PC-3 (cell line): ENCODE results near the gene SIVA1. TPM values are rescaled to one million over a fixed set of nuclear protein-coding genes. Genes with fewer than 3 reads are reported as not detected.

Experiments
- ATAC-seq: fragments of 200-7000 bp; cut with Tn5 transposase; 2 replicates; pipeline ENCODE4 v1.9.1; 2020; ENCODE audit warnings: mild to moderate bottlenecking, moderate library complexity
- Bru-seq: library from RNA; stranded (reverse); fragments of 400-500 nt; gene quantifications from one replicate; lab custom pipeline; 2021; lab: Mats Ljungman, UMichigan
- BruChase-seq, 2 experiments: library from RNA; stranded (reverse); fragments of 400-500 nt; gene quantifications; one replicate each; lab custom pipeline; 2021; lab: Mats Ljungman, UMichigan
- BruUV-seq: library from RNA; stranded (reverse); fragments of 400-500 nt; replicated peaks from 2 replicates; lab custom pipeline; 2021; lab: Mats Ljungman, UMichigan
- CTCF ChIA-PET: fragments of 300-600 bp; sonication (Branson Sonifier 250); formaldehyde crosslinking; loops from one replicate; lab custom pipeline; 2022; ENCODE audit warnings: antibody characterized with exemption; lab: Charles Lee
- POLR2A ChIA-PET: fragments of 300-600 bp; sonication (Branson Sonifier 250); formaldehyde crosslinking; loops from one replicate; lab custom pipeline; 2022; ENCODE audit warnings: antibody characterized with exemption; ENCODE audit not compliant: unreplicated experiment; lab: Charles Lee
- DNase-seq: peaks from one replicate; pipeline ENCODE4 v3.0.0-alpha.2; 2015
- H2AFZ ChIP-seq: fragments of 300-600 bp; sonication (generic); 2 replicates; pipeline ENCODE4 v1.6.0; 2016; ENCODE audit warnings: antibody characterized with exemption, low read length
- H3F3A ChIP-seq: fragments of 300-600 bp; sonication (generic); one replicate; pipeline ENCODE4 v1.6.0; 2017; ENCODE audit warnings: antibody characterized with exemption, low read length, control low read depth, mild to moderate bottlenecking; ENCODE audit not compliant: unreplicated experiment
- H3K27ac ChIP-seq: fragments of 300-600 bp; sonication (generic); 2 replicates; pipeline ENCODE4 v1.5.1; 2016; ENCODE audit warnings: mild to moderate bottlenecking, low read length
- H3K27me3 ChIP-seq: fragments of 300-600 bp; sonication (generic); 2 replicates; pipeline ENCODE4 v1.6.1; 2016; ENCODE audit warnings: low read length, mixed read lengths
- H3K36me3 ChIP-seq: fragments of 300-600 bp; sonication (generic); 2 replicates; pipeline ENCODE4 v1.6.1; 2016; ENCODE audit warnings: low read depth, mixed run types, low read length, mixed read lengths
- H3K4me1 ChIP-seq: fragments of 300-600 bp; sonication (generic); 2 replicates; pipeline ENCODE4 v1.5.1; 2016; ENCODE audit warnings: low read length; ENCODE audit not compliant: insufficient read depth
- H3K4me2 ChIP-seq: fragments of 300-600 bp; sonication (generic); 2 replicates; pipeline ENCODE4 v1.6.0; 2016; ENCODE audit warnings: low read length
- H3K4me3 ChIP-seq: fragments of 300-600 bp; sonication (generic); 2 replicates; pipeline ENCODE4 v1.5.1; 2016; ENCODE audit warnings: mild to moderate bottlenecking, low read length, mixed read lengths
- H3K79me2 ChIP-seq: fragments of 300-600 bp; sonication (generic); 2 replicates; pipeline ENCODE4 v1.6.1; 2017; ENCODE audit warnings: low read length, mixed read lengths
- H3K9ac ChIP-seq: fragments of 300-600 bp; sonication (generic); 2 replicates; pipeline ENCODE4 v1.6.0; 2016; ENCODE audit warnings: mild to moderate bottlenecking, low read length
- H3K9me2 ChIP-seq: fragments of 300-600 bp; sonication (generic); replicated peaks from 2 replicates; pipeline ENCODE4 v1.6.1; 2016; ENCODE audit warnings: mixed run types, low read length, mixed read lengths
- H3K9me3 ChIP-seq: fragments of 300-600 bp; sonication (generic); 2 replicates; pipeline ENCODE4 v1.6.1; 2016; ENCODE audit warnings: low read length, mixed read lengths
- H4K20me1 ChIP-seq: fragments of 300-600 bp; sonication (generic); 2 replicates; pipeline ENCODE4 v1.6.1; 2016; ENCODE audit warnings: low read length, mixed read lengths
- EZH2 ChIP-seq: fragments of 300-600 bp; sonication (generic); IDR thresholded peaks from one replicate; pipeline ENCODE4 v1.6.1; 2017; ENCODE audit warnings: antibody characterized with exemption, mild to moderate bottlenecking, low read length; ENCODE audit not compliant: unreplicated experiment
- EZH2phosphoT487 ChIP-seq: fragments of 300-600 bp; sonication (generic); IDR thresholded peaks from 2 replicates; pipeline ENCODE4 v1.6.1; 2018; ENCODE audit warnings: mild to moderate bottlenecking, antibody characterized with exemption, low read length, borderline replicate concordance
- intact Hi-C: fragments of 100-400 bp; cut with micrococcal nuclease; formaldehyde crosslinking; loops from 2 replicates; pipeline ENCODE4 v1.9.0; 2023
- long read RNA-seq: library from polyadenylated mRNA; unstranded; transcript quantifications from one replicate; pipeline ENCODE4 v2.0.0, GENCODE V29; 2021; ENCODE audit not compliant: unreplicated experiment
- total RNA-seq: library from RNA; depleted of rRNA; stranded (reverse); fragments of >200 nt; gene quantifications from 2 replicates; pipeline ENCODE4 v1.2.3, GENCODE V29; 2014; rRNA removed
- TF ChIP-seq, protein P1 (sequence below): fragments of 300-600 bp; sonication (generic); conservative IDR thresholded peaks from 2 replicates; pipeline ENCODE4 v1.5.1; 2017; ENCODE audit warnings: antibody characterized with exemption, low read depth, mild to moderate bottlenecking, low read length

Gene SIVA1, protein sequence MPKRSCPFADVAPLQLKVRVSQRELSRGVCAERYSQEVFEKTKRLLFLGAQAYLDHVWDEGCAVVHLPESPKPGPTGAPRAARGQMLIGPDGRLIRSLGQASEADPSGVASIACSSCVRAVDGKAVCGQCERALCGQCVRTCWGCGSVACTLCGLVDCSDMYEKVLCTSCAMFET
- 375 and 519 TPM in 2 replicates for total RNA-seq
- Bru-seq, nascent RNA, result percentile 74 among the genes with signal in this experiment
- BruChase-seq, experiment 1, labeled RNA remaining after a 6-hour chase, result percentile 81 among the genes with signal in this experiment
- percentile 84 among the genes with signal in this experiment for BruChase-seq, experiment 2, labeled RNA remaining after a 2-hour chase
- long read RNA-seq, transcript SIVA1-201 (4 exons, 802 nt), result major isoform, 67 of 99 reads
- long read RNA-seq, partial matches to known transcripts, result 7 of 99 reads
- long read RNA-seq, other reads (novel, unspliced or antisense), result 18 of 99 reads

DNA sequence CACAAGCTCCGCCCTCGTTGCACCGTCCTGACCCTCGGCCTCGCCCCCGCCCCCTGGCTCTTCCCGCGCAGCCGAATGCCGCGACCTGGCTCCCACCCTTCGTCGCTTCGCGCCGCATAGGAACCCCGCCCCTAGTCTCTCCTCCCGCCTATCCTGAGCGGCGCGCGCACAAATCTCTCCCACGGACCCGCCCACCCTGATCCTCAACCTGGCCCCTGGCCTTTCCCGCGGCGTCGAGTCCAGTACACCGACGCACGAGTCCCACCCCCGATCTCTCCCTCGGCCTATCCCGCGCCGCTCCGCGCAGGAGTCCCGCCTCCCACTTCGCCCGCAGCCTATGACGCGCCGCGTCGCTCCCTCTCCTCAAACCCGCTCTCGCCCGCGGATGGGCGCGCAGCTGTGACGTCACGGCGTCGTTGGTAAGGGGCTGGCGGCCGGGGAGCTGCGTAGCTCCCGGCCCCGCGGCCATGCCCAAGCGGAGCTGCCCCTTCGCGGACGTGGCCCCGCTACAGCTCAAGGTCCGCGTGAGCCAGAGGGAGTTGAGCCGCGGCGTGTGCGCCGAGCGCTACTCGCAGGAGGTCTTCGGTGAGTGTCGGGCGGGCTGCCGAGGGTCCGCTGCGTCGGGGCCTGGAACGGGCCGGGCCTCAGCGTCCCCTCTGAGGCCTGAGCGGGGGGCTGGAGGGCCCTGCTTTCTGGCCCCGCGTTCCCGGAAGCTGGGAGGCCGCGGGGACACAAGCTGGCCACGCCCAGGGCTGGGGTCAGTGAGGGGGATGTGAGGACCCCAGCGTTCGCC lies at the start of gene SIVA1:
Gene SIVA1, plus strand, starts transcription at position 413 of the 793 bp plus-strand sequence. Its CDS starts 55 bp downstream, at position 468.
- DNase-seq (peak; percentile 99), ATAC-seq (peak; percentile 91)
- Histone ChIP-seq H3K4me2 (peak within 1 kb of the TSS; percentile 94), H3K36me3 (peaks cover 14% of the 10 kb centered on the region; the same call in 1 of the 2 replicates), H3F3A (no peaks in the 10 kb centered on the region), H3K79me2 (peaks cover 49% of the 10 kb centered on the region), H3K27ac (peak within 1 kb of the TSS; percentile 54), H4K20me1 (peaks cover 23% of the 10 kb centered on the region), H3K27me3 (no peaks in the 10 kb centered on the region), H3K9me2 (no peaks in the 10 kb centered on the region), H3K9me3 (no peaks in the 10 kb centered on the region), H2AFZ (peak within 1 kb of the TSS; percentile 78), H3K9ac (peak within 1 kb of the TSS; percentile 99), H3K4me3 (peak within 1 kb of the TSS; percentile 100), H3K4me1 (peaks cover 32% of the 10 kb centered on the region)
- POLR2A ChIA-PET, result interaction anchor here (0.5 to 1.2 kb wide), 4 partner anchors 74 to 1201 kb away, joined by 3 to 18 read pairs (median 6); no protein-coding TSS in a partner anchor
- CTCF ChIA-PET, result interaction anchor here (0.6 kb wide), 2 partner anchors 74 to 217 kb away, joined by 3 read pairs; no protein-coding TSS in a partner anchor
- intact Hi-C loops, result no loop called here
- TF ChIP-seq EZH2phosphoT487, result no peak
- TF ChIP-seq EZH2, result no peak
- TF ChIP-seq, protein P1, sequence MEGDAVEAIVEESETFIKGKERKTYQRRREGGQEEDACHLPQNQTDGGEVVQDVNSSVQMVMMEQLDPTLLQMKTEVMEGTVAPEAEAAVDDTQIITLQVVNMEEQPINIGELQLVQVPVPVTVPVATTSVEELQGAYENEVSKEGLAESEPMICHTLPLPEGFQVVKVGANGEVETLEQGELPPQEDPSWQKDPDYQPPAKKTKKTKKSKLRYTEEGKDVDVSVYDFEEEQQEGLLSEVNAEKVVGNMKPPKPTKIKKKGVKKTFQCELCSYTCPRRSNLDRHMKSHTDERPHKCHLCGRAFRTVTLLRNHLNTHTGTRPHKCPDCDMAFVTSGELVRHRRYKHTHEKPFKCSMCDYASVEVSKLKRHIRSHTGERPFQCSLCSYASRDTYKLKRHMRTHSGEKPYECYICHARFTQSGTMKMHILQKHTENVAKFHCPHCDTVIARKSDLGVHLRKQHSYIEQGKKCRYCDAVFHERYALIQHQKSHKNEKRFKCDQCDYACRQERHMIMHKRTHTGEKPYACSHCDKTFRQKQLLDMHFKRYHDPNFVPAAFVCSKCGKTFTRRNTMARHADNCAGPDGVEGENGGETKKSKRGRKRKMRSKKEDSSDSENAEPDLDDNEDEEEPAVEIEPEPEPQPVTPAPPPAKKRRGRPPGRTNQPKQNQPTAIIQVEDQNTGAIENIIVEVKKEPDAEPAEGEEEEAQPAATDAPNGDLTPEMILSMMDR, result no peak
- no TSS peak for BruUV-seq

DNA sequence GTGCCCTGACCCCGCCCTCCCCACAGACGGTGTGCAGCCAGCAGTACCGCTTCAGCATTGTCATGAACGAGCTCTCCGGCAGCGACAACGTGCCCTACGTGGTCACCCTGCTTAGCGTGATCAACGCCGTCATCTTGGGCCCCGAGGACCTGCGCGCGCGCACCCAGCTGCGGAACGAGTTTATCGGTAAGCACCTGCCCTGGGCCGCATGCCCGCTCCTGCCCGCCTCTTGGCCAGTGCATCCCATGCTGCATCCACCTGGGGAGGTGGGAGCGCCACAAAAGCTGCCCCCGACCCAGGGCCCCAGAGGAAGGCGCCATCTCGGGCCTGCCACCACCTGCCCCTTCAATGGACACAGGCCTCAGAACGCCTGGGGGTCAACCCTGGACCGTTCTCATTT lies 49.7 kb upstream of the SIVA1 start:
- BruUV-seq, result no TSS peak
- no peak overlapping the region for H3K4me2 ChIP-seq
- H3K9me2 ChIP-seq, result no peaks in the 10 kb centered on the region
- CTCF ChIA-PET, result interaction anchor here (0.6 kb wide), 1 partner anchor 64 kb away, joined by 3 read pairs; no protein-coding TSS in a partner anchor
- H3F3A ChIP-seq, result no peaks in the 10 kb centered on the region
- ATAC-seq (no peak), DNase-seq (no peak)
- no peaks in the 10 kb centered on the region for H3K4me1 ChIP-seq
- TF ChIP-seq, protein P1, result no peak
- TF ChIP-seq EZH2phosphoT487 (no peak), EZH2 (no peak)
- no peaks in the 10 kb centered on the region for H3K9me3 ChIP-seq
- H3K4me3 ChIP-seq, result no peak overlapping the region
- H3K27ac ChIP-seq, result no peak overlapping the region
- peaks cover 14% of the 10 kb centered on the region; the same call in 1 of the 2 replicates for H3K36me3 ChIP-seq
- no peak overlapping the region for H2AFZ ChIP-seq
- H3K79me2 ChIP-seq, result peaks cover 19% of the 10 kb centered on the region
- no peaks in the 10 kb centered on the region for H3K27me3 ChIP-seq
- POLR2A ChIA-PET, result no interaction called here
- peaks cover under 1% of the 10 kb centered on the region; the same call in 1 of the 2 replicates for H4K20me1 ChIP-seq
- H3K9ac ChIP-seq, result no peak overlapping the region
- intact Hi-C loops, result no loop called here
